Adipose tissue (tissue), 3 donors: Measurements from ENCODE around the gene POLR2L. TPM values are rescaled to one million over a fixed set of nuclear protein-coding genes. Genes with fewer than 3 reads are reported as not detected.

Experiments
- H3K27ac ChIP-seq: one replicate; pipeline ENCODE4 v1.5.1; 2013; ENCODE audit warnings: low read depth, low read length
- WGBS, 3 donors: extraction: QIAGEN DNeasy Blood & Tissue Kit; methylation state at CpG; one replicate each; pipeline ENCODE4 v1.1.7; 2013; 5-methylcytosine and 5-hydroxymethylcytosine counted together
- polyA plus RNA-seq, 3 donors: library from polyadenylated mRNA; stranded (reverse); fragments of 200-250 nt; gene quantifications; one replicate each; pipeline ENCODE4 v1.2.3, GENCODE V29; 2013
- donor health status: healthy with polysubstance abuse.
- donor health status: Bipolar disorder and iron deficiency.
- donor health status: healthy.

The POLR2L gene
- polyA plus RNA-seq, 3 donors = 126 to 454 (median 290) TPM

DNA sequence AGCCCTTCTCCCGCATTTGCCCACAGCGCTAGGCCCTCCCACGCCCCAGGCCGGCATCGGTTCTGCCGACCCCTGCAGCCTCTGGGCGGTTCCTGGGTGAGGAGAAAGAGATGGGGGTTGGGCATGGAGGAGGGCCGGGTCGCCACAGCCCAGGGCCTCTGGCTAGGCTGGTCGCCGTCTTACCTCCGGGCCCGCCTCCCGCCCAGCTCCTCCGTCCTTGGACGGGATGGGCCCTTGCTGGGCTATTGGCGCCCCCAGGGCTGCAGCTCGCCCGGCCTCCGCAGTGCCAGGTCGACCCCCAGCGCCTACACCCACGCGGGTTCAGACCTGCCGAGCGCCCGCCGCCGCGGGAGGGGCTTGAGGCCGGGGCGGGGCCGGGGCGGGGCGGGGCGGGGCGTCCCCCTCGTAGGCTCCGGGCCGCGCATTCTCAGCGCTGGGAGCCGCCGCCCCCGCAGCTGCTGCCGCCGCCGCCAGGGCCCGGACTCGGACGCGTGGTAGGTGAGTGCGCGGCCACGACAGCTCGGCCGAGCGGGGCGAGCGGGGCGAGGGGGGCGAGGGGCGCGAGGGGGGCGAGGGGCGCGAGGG lies 9.7 kb downstream of the POLR2L start, which contains the start of gene CD151:
Gene CD151, plus strand, starts transcription at position 424 of the 585 bp plus-strand sequence. CDS start 3,118 bp downstream, outside the sequence.
- H3K27ac ChIP-seq = peak within 1 kb of the TSS; percentile 60
- 2 to 3% (median 2%) methylated on average over 25 to 63 of the region's 67 CpGs for WGBS, 3 donors

DNA sequence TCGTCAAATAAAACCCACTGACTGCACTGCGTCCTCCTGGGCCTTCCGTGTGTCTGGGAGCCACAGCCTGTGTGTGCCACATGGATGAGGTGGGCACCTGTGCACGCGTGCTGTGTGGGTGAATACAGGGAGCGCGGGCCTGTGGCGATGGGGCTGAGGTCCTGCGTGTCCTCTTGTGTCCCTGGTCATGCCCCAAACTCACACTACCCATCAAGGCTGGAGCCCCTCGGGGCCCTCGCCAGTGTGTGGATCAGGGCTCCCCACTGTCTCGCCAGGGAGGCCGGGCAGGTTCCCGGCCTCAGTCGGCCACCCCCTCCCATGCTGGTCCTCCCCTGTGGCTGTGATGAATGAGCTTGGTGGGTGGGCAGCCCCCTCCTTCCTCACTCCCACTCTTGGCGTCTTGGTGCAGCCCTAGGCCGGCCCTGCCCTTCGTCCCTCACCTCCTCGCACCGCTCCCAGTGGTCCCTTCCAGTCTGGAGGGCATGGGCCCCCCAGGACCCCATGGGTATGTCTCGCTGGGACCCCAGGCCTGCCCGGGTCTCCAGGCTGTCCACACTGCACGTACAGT lies 10.3 kb downstream of the POLR2L start:
- WGBS, 3 donors = 62 to 71% (median 66%) methylated on average over 22 to 23 of the region's 23 CpGs
- no peak overlapping the region for H3K27ac ChIP-seq

DNA sequence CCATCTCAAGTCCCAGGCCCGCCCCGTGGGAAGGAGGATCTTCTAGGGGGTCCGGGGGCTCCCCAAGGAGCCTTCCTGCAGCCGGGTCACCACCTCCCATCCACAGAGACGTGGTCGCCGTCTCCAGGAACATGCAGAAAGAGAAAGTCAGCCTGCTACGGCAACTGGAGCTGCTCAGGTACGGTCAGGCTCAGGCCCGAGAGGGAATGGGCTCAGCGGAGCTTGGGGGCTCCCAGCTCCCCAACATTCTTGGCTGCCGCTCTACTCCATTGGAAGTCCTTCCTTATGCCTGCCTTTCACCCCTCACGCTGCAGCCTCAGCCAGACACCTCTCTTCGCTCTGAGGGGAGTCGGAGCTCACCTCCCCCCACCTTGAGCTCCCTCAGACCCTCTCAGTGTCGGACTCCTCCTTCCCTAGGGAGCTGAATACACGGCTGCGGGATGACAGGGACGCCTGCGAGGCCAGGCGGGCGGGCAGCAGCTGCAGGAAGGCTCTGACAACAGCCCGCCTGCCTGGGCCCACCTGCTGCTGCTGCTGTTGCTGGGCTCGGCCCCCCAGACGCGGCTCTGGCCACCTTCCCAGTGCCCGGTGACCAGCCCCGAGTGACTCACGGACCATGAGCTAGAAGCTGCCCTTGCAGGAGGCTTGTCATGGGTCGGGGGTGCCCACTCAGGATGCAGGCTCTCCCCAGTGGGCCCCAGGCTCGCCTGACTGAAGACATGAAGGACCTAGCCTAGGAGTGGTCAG lies 11.0 kb downstream of the POLR2L start:
- H3K27ac ChIP-seq = no peak overlapping the region
- 68 to 81% (median 71%) methylated on average over 29 to 31 of the region's 31 CpGs for WGBS, 3 donors

DNA sequence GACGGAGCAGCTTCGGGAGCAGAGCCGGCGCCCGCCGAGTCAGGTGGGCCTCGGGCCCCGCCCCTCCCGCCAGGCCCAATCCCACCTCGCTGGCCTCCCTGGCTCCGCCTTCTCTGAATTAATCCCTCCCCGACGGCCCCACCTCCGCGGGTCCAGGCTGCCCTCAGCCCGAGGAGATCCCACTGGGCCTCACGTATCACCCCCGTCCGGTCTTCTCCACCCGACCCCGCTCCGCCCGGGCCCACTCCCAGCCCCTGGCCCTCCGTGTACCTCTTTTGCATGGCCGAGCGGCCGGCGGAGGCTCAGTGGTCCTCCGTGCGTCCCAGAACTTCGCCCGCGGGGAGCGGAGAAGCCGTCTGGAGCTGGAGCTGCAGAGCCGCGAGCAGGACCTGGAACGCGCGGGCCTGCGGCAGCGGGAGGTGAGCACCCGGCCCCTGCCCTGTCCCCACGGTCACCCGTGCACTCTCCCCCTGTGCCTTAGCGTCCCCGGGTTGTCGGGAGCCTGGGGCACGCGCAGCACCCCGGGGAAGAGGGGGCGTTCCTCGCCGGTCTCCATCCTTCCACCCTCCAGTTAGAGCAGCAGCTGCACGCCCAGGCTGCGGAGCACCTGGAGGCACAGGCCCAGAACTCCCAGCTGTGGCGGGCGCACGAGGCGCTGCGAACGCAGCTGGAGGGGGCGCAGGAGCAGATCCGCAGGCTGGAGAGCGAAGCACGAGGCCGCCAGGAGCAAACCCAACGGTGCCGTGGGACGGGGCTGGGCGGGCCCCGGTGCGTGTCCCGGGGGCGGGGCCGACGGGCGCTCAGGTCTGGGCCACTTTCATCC lies 11.8 kb downstream of the POLR2L start:
- WGBS, 3 donors = 7 to 63% (median 9%) methylated on average over 68 to 78 of the region's 78 CpGs
- H3K27ac ChIP-seq = no peak overlapping the region

DNA sequence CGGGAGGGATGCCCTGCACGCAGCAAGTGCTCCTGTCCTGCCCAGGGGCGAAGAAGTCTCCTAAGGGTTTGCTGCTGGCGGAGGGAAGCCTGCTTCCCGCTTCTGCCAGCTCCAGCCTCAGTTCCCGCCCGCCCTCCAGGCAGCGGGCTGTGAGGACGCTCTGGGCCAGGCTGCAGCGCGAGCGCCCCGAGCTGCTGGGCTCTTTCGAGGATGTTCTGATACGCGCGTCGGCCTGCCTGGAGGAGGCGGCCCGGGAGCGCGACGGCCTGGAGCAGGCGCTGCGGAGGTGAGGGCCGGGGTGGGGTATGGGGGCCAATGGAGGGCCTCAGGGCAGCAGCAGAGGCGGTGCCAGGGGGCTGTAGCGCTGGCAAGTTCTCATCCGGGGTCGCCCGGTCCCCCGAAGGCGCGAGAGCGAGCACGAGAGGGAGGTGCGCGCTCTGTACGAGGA lies 12.5 kb downstream of the POLR2L start:
- no peak overlapping the region for H3K27ac ChIP-seq
- WGBS, 3 donors = 3 to 64% (median 3%) methylated on average over 31 to 39 of the region's 39 CpGs

DNA sequence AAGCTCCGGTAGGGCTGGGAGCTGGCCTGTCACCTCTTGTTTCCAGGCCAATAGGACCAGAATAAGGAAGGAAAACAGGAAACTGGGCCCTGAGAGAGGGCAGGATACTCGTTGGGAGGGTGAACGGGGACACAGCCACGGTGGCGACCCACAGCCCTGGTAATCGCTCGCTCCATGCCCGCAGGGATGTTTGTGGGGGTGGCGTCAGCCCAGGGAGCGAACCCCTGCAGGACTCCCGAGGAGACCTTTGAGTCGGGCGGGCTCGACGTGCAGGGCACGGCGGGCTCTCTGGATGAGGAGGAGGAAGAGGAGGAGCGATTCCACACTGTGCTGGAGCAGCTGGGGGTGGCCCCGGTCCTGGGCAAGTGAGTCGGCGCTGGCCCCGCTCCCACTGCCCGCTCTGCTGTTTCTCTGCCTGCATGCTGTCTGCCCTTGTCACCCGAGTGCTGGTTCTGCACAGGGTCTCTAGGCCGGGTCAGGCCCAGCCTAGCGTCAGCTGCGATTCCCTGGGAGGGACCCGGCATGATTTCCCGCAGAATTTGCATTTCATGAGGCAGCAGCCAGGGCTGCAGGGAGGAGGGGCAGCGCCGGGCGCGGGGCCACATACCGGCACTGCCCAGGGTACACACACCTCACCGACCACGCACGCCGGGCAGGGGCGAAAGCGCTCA lies 13.0 kb downstream of the POLR2L start:
- 5 to 33% (median 10%) methylated on average over 39 to 40 of the region's 40 CpGs for WGBS, 3 donors
- no peak overlapping the region for H3K27ac ChIP-seq

DNA sequence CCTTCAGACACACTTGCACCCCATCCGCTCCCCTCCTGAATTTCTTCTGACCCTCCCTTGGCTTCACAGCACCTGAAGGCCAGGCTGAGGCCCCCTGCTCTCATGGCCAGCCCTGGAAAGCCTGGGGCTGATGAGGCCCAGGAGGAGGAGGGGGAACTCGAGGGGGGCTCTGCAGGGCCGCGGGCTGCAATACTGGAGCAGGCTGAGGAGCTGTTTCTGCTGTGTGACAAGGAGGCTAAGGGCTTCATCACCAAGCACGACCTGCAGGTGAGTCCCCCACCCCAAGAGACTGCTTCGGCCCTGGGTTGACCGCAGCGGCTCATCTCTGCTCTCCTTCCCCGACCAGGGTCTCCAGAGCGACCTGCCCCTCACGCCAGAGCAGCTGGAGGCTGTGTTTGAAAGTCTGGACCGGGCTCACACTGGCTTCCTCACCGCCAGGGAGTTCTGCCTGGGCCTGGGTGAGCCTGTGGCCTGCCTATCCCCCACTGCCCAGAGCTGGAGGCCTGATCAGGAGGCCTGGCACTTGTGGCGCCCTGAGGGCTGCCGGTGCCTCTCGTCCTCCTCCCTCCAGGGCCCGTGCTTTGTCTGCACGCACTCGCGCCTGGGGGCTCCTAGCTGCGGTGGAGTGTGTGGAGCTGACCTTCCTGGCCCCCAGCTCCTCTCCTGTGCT lies 13.7 kb downstream of the POLR2L start:
- 44 to 52% (median 44%) methylated on average over 21 of the region's 21 CpGs for WGBS, 3 donors

DNA sequence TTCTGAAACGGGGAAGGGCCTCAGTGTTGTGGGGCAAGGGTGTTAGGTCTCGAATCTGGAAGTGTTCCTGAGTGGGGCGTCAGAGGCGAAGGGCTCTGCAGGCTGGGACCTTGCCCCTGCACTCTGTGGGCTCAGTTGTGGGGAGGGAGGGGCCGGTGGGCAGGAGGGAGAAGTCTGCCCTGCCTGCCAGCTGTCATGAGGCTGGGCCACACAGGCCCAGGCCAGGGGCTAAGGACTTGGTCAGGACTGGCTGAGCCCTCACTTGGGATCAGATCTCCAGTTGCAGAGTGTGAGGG lies 14.5 kb downstream of the POLR2L start, which contains the start of gene CRACR2B:
Gene CRACR2B, plus strand, starts transcription at position 23 of the 296 bp plus-strand sequence. CDS start 689 bp downstream, outside the sequence.
- 24 to 35% (median 28%) methylated on average over 5 of the region's 5 CpGs for WGBS, 3 donors
- no peak within 1 kb of the TSS for H3K27ac ChIP-seq

More for the DNA sequence above, 13.7 kb downstream of the POLR2L start:
- no peak overlapping the region for H3K27ac ChIP-seq

DNA sequence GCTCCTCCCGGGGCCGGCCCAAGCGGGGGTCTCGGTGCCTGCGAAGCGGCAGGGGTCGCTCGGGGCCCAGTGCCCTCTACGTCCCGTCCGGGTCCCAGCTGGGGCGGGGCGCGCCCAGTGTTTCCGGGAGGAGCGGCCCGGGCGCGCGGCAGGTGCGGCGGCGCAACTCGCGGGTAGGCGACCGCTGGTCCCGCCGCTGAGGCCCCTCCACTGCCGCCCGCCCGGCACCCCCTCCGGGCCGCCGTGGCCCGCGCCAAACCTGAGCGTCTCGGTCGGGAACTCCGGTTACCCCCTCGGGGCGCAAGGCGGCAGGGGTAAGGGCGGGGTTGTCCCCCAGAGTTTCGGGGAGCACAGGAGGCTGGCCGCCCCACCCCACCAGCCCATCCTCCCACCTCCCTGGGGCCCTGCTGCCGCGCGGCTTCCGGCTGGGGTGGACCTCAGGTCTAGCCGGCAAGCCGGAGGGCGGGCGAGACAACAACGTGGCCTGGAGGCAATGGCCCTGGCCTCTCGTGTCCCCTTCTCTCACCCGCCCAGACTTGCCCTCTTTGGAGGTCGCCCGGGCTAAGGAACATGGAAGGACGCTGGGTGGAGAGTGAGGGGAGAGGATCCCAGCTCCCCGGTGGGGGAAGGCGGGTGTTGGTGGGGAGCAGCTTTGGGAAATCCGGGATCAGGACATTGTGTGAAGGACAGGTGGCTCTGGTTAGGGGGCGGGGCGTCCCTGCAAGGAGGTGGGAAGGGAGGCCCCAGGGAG lies 15.0 kb downstream of the POLR2L start:
- H3K27ac ChIP-seq = no peak overlapping the region
- 2 to 5% (median 4%) methylated on average over 39 to 66 of the region's 66 CpGs for WGBS, 3 donors

DNA sequence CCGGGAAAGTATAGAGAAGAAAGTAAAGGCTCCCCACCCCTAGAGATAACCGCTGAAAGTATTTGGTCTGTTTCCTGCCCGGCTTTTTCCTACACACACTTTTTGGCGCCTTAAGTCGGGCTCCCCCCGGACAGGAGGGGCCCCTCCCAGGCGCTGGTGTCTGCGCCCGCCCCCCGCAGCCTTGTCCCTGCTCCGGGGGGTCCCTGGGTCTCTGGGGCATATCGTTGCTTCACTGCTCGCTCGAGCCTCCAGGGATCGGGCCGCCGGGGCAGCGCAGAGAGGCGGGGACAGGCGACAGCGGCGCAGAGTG lies 15.5 kb downstream of the POLR2L start:
- H3K27ac ChIP-seq = no peak overlapping the region
- 0 to 2% (median 2%) methylated on average over 20 to 22 of the region's 22 CpGs for WGBS, 3 donors

DNA sequence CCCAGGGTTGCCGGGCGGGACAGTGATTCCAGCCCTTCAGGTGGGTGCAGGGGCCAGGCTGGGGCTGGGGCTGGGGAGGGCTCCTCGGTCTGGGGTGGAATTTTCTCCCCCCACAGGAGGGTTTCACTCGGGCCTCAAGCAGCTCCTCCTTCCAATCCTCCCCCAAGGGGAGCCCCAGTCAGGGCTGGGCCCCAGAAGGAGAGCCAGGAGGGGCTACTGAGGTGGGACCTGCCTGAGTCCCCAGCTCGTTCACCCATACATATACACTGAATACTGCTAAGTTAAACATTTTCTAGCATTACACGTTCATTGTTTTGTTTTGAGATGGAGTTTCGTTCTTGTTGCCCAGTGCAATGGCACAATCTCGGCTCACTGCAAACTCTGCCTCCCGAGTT lies 16.1 kb downstream of the POLR2L start:
- no peak overlapping the region for H3K27ac ChIP-seq
- WGBS, 3 donors = 30 to 69% (median 58%) methylated on average over 9 of the region's 9 CpGs

DNA sequence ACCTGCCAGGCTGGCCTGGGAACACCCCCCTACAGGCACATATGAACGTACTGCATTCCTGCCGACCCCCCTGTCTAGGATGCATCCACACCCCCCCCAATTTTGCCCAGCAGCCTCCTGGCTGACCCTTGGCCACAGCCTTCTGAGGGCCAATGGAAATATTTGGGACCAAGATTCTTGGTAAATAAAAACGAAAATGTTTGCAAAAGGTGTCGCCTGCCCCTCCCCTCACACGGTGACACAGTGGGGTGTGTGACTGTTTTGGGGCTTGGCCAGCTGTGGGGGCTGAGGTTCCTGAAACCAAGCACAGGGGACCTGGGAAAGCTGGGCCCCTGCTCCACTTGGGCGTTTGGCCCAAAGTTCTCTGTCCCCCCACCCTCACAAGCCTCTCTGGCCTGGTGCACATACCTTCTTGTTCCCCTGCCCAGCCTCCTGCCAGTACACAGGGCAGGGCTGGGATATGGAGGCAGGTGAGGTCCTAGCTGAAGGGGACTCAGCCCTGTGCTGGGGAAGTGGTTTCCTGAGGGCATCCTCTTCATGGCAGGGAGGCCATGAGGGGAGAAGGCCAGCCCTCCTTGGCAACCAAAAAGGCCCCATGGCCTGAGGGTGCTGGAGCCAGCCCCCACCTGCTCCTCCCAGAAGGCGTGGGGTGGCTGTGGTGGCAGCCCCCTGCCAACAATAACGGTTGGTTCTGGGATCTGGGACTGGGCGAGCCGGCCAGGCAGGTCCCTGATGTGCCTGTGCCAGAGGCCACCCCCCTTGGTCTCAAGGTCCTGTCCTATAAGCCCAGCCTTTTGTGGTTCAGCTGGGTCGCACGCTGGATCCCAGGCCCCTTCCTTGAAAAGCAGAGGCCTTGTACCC lies 16.7 kb downstream of the POLR2L start:
- 30 to 76% (median 74%) methylated on average over 12 of the region's 12 CpGs for WGBS, 3 donors
- no peak overlapping the region for H3K27ac ChIP-seq

DNA sequence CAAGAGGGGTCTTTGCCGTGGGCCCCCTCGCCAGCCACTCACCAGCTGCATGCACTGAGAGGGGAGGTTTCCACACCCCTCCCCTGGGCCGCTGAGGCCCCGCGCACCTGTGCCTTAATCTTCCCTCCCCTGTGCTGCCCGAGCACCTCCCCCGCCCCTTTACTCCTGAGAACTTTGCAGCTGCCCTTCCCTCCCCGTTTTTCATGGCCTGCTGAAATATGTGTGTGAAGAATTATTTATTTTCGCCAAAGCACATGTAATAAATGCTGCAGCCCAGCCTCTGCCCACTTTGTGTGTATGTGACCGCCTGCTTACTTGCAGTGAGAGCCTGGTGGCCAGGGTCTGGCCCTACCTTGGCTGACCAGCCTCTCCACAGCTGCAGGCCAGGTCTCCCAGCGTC lies 17.4 kb downstream of the POLR2L start:
- 31 to 84% (median 78%) methylated on average over 11 of the region's 11 CpGs for WGBS, 3 donors
- no peak overlapping the region for H3K27ac ChIP-seq

DNA sequence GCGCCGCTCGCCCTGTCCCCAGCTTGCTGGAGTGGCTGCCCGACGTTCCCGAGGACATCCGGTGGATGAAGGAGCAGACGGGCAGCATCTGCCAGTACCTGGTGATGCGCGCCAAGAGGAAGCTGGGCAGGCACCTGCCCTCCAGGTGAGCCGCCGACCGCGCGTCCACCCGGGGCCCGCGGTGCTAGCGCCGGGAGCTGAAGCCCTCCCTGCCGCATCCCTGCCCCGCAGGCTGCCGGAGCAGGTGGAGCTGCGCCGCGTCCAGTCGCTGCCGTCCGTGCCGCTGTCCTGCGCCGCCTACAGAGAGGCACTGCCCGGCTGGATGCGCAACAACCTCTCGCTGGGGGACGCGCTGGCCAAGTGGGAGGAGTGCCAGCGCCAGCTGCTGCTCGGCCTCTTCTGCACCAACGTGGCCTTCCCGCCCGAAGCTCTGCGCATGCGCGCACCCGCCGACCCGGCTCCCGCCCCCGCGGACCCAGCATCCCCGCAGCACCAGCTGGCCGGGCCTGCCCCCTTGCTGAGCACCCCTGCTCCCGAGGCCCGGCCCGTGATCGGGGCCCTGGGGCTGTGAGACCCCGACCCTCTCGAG lies 17.9 kb downstream of the POLR2L start:
- H3K27ac ChIP-seq = no peak overlapping the region
- 34 to 88% (median 86%) methylated on average over 45 to 59 of the region's 59 CpGs for WGBS, 3 donors

DNA sequence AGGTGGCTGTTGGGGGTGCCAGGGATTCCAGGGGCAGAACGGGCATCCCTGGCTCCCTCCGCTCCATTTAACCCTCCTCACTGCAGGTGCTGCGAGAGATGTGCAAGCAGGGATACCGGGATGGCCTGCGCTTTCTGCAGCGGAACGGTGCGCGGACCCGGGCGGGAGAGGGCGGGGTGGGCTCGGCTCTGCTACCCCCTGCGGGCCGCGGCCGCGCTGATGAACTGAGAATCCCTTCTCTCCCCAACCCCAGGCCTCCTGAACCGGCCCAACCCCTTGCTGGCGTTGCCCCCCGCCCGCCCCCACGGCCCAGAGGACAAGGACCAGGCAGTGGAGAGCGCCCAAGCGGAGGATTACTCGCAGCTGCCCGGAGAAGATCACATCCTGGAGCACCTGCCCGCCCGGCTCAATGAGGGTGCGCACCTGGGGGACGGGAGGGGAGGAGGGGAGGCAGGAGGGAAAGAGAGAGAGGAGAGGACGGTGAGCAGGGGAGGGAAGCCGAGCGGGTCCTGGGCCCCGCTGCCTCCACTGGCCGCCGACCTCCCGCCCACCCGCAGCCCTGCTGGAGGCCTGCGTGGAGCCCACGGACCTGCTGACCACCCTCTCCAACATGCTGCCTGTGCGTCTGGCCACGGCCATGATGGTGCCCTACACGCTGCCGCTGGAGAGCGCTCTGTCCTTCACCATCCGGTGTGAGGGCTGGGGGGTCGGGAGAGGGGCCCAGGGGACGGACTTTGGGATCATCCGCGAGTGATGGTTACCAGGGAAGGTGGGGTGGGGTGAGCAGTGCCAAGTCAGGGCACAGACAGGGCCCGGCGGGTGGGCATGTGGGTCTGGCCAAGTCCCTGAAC lies 18.7 kb downstream of the POLR2L start:
- no peak overlapping the region for H3K27ac ChIP-seq
- WGBS, 3 donors = 42 to 89% (median 88%) methylated on average over 42 to 53 of the region's 53 CpGs
